Measurements from ENCODE around the gene PCDHB15.

DNA sequence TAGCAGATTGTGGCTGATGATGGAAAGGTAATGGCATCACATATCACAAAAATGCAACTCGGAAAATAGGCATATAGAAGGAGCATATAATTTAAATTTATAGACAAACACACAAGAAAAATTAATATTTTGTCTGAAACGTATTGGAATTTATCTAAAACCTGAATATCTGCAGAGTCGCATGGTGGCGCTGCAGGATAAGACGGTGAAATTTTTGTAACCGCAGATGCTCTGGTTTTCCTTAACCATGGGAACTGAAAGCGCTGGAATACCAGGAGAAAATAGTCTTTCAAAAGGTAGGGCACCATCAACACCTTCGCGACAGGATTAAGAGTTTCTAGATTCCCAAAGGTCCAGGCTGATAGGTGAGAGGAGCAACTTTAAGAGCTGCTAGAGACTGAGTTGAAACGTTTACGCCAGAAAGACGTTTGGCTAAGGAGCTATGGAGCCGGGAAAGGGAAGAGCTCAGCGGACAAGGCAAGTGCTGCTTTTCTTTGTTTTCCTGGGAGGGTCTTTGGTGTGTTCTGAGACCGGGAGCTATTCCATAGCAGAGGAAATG, 11.0 kb upstream of the PCDHB15 start:
- TF ChIP-seq, protein P1, sequence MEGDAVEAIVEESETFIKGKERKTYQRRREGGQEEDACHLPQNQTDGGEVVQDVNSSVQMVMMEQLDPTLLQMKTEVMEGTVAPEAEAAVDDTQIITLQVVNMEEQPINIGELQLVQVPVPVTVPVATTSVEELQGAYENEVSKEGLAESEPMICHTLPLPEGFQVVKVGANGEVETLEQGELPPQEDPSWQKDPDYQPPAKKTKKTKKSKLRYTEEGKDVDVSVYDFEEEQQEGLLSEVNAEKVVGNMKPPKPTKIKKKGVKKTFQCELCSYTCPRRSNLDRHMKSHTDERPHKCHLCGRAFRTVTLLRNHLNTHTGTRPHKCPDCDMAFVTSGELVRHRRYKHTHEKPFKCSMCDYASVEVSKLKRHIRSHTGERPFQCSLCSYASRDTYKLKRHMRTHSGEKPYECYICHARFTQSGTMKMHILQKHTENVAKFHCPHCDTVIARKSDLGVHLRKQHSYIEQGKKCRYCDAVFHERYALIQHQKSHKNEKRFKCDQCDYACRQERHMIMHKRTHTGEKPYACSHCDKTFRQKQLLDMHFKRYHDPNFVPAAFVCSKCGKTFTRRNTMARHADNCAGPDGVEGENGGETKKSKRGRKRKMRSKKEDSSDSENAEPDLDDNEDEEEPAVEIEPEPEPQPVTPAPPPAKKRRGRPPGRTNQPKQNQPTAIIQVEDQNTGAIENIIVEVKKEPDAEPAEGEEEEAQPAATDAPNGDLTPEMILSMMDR (conservative IDR thresholded peaks at IDR 0.05; ENCODE audit: low read depth, low read length): peak; percentile 46; the same call in 1 of the 2 replicates
- no peak for TF ChIP-seq EZH2 (IDR thresholded peaks at IDR 0.05; ENCODE audit: borderline replicate concordance, low read depth, low read length, poor library complexity, severe bottlenecking)
